Muscle layer of colon (tissue), 2 donors: Measurements from ENCODE around the gene ARHGAP12.
A peak's percentile ranks its signal among the peaks of the same experiment; 100 is the strongest.

Experiments
- H3K27ac ChIP-seq: one replicate; pipeline ENCODE4 v1.7.0; 2013; ENCODE audit warnings: low read depth, mild to moderate bottlenecking, low read length, moderate library complexity
- H3K27me3 ChIP-seq, 2 donors: one replicate each; pipeline ENCODE4 v1.7.0; 2013; ENCODE audit warnings: low read length in 2 of 2, mild to moderate bottlenecking in 2 of 2; ENCODE audit not compliant: insufficient read depth in 2 of 2, control insufficient read depth in 1 of 2
- H3K36me3 ChIP-seq: one replicate; pipeline ENCODE4 v1.7.0; 2013; ENCODE audit warnings: mild to moderate bottlenecking, low read length; ENCODE audit not compliant: insufficient read depth
- H3K4me1 ChIP-seq: one replicate; pipeline ENCODE4 v1.7.0; 2013; ENCODE audit warnings: mild to moderate bottlenecking, low read length; ENCODE audit not compliant: insufficient read depth
- H3K4me3 ChIP-seq, 2 donors: one replicate each; pipeline ENCODE4 v1.7.0; 2013; ENCODE audit warnings: low read length in 2 of 2, low read depth in 1 of 2, mild to moderate bottlenecking in 1 of 2, moderate library complexity in 1 of 2
- H3K9ac ChIP-seq: one replicate; pipeline ENCODE4 v1.7.0; 2013; ENCODE audit warnings: low read length
- H3K9me3 ChIP-seq: one replicate; pipeline ENCODE4 v1.7.0; 2013; ENCODE audit warnings: mild to moderate bottlenecking, low read length
- donor health status: abdominal sarcoma.
- donor health status: Adenocarcinoma of cecum.

The ARHGAP12 gene

DNA sequence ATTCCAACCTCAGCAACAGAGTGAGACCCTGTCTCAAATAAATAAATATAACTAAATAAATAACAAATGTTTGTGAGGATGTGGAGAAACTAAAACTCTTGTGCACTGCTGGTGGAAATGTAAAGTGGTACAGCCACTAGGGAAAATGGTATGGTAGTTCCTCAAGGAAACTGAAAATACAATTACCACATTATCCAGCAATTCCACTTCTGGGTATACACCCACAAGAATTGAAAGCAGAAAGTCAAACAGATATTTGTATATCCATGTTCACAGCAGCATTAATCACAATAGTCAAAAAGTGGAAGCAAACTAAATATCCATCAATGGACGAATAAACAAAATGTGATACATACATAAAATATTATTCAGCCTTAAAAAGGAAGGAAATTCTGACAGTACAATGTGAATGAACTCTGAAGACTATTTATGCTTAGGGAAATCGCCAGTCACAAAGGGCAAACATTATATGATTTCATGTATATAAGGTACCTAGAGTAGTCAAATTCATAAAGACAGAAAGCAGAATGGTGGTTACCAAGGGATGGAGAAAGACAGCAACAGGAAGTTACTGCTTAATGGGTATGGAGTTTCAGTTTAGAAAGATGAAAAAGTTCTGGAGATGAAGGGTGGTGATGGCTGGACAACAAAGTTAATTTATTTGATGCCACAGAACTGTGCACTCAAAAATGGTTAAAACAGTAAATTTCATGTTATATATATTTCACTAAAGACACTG lies 9.8 kb downstream of the ARHGAP12 start:
- Histone ChIP-seq H3K36me3 (no peaks in the 10 kb centered on the region), H3K27ac (no peak overlapping the region), H3K9me3 (no peaks in the 10 kb centered on the region), H3K4me3 (no peak overlapping the region), H3K4me1 (peaks cover under 1% of the 10 kb centered on the region), H3K27me3 (no peaks in the 10 kb centered on the region), H3K9ac (no peak overlapping the region)

- no peaks in the 10 kb centered on the region for H3K27me3 ChIP-seq
- no peak overlapping the region for H3K9ac ChIP-seq
- H3K4me3 ChIP-seq, result no peak overlapping the region
- H3K27ac ChIP-seq, result no peak overlapping the region
- H3K4me1 ChIP-seq, result peaks cover 16% of the 10 kb centered on the region
- H3K36me3 ChIP-seq, result no peaks in the 10 kb centered on the region
- no peaks in the 10 kb centered on the region for H3K9me3 ChIP-seq
Measured at GRCh38 chr10:31914370-31914769, 14.3 kb downstream of the ARHGAP12 start.

DNA sequence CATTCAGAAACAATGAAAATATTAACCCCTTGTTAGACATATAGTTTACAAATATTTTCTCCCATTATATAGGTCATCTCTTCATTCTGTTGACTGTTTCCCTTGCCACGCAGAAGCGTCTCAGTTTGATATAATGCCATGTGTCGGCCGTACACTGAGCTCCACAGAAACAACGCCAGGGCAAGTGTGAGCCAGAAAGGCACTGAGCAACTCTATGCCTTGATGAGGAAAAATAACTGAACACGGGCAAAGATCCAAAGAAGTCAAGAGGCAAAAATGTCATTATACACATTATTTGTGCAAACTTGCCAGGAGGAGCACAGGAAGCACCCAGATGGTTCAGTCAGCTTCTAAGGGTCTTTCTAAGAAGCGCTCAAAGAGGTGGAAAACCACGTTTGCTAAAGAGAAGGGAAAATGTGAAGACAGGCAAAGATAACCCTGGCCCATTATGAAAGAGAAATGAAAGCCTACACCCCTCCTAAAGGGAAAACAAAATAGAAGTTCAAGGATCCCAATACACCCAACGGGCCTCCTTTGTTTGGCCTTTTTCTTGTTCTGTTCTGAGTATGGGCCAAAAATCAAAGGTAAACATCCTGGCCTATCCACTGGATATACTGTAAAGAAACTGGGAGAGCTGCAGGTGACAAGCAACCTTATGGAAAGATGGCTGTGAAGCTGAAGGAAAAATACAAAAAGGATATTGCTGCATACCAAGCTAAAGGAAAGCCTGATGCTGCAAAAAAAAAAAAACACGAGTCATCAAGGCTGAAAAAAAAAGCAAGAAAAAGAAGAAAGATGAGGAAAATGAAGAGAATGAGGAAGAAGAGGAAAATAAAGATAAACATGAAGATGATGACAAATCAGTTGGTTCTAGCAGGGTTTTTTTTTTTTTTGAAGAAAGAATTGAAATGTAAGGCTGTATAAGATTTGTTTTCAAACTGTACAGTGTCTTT lies 15.5 kb downstream of the ARHGAP12 start:
- no peak overlapping the region for H3K9ac ChIP-seq
- no peaks in the 10 kb centered on the region for H3K27me3 ChIP-seq
- peaks cover 16% of the 10 kb centered on the region for H3K4me1 ChIP-seq
- no peaks in the 10 kb centered on the region for H3K9me3 ChIP-seq
- no peak overlapping the region for H3K27ac ChIP-seq
- H3K36me3 ChIP-seq, result peaks cover 5% of the 10 kb centered on the region
- H3K4me3 ChIP-seq, result peak overlapping the region in 1 of 2 donors; percentile 39

GRCh38 chr10:31912289-31912688 lies 16.3 kb downstream of the ARHGAP12 start:
- H3K9me3 ChIP-seq, result no peaks in the 10 kb centered on the region
- H3K9ac ChIP-seq, result no peak overlapping the region
- H3K27me3 ChIP-seq, result no peaks in the 10 kb centered on the region
- H3K4me3 ChIP-seq, result no peak overlapping the region
- H3K27ac ChIP-seq, result no peak overlapping the region
- H3K36me3 ChIP-seq, result peaks cover 5% of the 10 kb centered on the region
- H3K4me1 ChIP-seq, result peaks cover 16% of the 10 kb centered on the region

DNA sequence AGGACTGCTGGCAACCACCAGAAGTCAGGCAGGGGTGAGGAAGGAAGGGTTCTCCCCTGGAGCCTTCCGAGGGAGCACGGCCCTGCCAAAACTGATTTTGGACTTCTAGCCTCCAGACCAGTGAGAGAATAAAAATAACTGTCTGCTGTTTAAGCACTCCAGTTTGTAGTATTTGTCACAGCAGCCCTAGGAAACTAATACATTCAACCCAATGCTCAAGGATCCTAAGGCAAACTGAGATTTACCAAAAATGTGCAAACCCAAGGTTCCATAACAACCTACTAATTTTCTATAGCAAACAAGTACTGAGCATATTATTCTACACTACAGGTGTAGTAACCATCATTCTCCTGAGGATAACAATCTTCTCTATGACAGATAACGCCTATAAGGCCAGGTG lies 18.6 kb downstream of the ARHGAP12 start:
- H3K4me3 ChIP-seq, result no peak overlapping the region
- no peak overlapping the region for H3K27ac ChIP-seq
- H3K36me3 ChIP-seq, result peaks cover 10% of the 10 kb centered on the region
- H3K4me1 ChIP-seq, result peaks cover 28% of the 10 kb centered on the region
- no peak overlapping the region for H3K9ac ChIP-seq
- H3K9me3 ChIP-seq, result no peaks in the 10 kb centered on the region
- H3K27me3 ChIP-seq, result no peaks in the 10 kb centered on the region

DNA sequence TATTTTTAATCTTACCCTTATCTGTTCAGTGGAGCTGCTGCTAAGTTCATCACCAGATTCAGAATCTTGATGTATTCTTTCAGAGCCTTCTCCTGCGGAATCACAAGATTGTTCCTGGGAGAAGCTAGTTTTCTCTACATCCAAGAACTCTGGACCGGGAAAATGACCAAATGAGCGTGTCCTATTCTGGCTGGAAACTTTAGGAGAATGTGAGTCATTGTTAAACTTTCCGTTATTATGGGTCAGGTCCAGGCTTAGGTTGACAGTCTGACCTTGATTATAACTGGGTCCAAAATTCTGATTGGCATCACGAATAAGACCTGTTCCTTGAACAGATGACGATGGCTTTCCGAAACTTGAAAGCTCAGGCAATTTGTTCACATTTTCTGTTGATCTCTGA lies 20.5 kb downstream of the ARHGAP12 start:
- peaks cover 27% of the 10 kb centered on the region for H3K4me1 ChIP-seq
- no peaks in the 10 kb centered on the region for H3K27me3 ChIP-seq
- H3K4me3 ChIP-seq, result no peak overlapping the region
- H3K27ac ChIP-seq, result no peak overlapping the region
- no peak overlapping the region for H3K9ac ChIP-seq
- H3K9me3 ChIP-seq, result no peaks in the 10 kb centered on the region
- peaks cover 10% of the 10 kb centered on the region for H3K36me3 ChIP-seq

DNA sequence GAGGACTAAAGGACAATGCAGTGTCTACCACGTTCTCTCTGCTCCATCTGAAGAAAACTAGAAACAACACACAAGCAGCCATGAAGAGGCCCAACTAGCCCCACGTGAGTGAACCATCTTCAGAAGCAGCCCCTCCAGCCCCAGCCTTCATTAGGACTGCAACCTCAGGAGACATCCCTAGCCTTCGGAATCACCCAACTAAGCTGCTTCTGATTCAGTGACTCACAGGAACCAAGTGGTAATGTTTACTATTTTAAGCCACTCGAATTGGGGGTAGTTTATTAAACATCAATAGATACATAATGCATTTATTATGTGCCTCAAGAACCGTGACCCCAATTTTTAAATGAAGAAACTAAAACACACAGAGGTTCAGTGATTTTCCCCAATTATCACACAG lies 22.6 kb downstream of the ARHGAP12 start:
- H3K36me3 ChIP-seq, result peaks cover 10% of the 10 kb centered on the region
- H3K27me3 ChIP-seq, result no peaks in the 10 kb centered on the region
- no peak overlapping the region for H3K9ac ChIP-seq
- no peak overlapping the region for H3K27ac ChIP-seq
- H3K4me3 ChIP-seq, result no peak overlapping the region
- H3K9me3 ChIP-seq, result no peaks in the 10 kb centered on the region
- peaks cover 18% of the 10 kb centered on the region for H3K4me1 ChIP-seq

GRCh38 chr10:31905586-31905985 lies 23.0 kb downstream of the ARHGAP12 start:
- H3K9me3 ChIP-seq, result no peaks in the 10 kb centered on the region
- no peaks in the 10 kb centered on the region for H3K27me3 ChIP-seq
- no peak overlapping the region for H3K27ac ChIP-seq
- H3K36me3 ChIP-seq, result peaks cover 10% of the 10 kb centered on the region
- H3K4me1 ChIP-seq, result peaks cover 18% of the 10 kb centered on the region
- H3K4me3 ChIP-seq, result no peak overlapping the region
- no peak overlapping the region for H3K9ac ChIP-seq

DNA sequence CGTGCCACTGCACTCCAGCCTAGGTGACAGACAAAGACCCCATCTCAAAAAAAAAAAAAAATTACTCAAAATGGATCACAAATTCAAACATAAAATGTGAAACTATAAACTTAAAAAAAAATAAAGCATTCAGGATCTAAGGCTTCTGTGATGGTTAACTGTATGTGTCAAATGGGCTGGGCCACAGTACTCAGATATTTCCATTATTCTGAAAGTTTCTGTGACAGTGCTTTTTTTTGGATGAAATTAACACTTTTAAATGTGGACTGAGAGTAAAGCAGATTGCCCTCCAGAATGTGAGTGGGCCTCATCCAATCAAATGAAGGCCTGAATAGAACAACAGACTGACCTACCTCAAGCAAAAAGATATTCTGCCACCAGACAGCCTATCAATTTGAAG lies 26.0 kb downstream of the ARHGAP12 start:
- H3K36me3 ChIP-seq, result peaks cover 5% of the 10 kb centered on the region
- H3K9ac ChIP-seq, result no peak overlapping the region
- no peaks in the 10 kb centered on the region for H3K27me3 ChIP-seq
- H3K9me3 ChIP-seq, result no peaks in the 10 kb centered on the region
- H3K27ac ChIP-seq, result no peak overlapping the region
- no peak overlapping the region for H3K4me3 ChIP-seq
- H3K4me1 ChIP-seq, result peaks cover 21% of the 10 kb centered on the region

DNA sequence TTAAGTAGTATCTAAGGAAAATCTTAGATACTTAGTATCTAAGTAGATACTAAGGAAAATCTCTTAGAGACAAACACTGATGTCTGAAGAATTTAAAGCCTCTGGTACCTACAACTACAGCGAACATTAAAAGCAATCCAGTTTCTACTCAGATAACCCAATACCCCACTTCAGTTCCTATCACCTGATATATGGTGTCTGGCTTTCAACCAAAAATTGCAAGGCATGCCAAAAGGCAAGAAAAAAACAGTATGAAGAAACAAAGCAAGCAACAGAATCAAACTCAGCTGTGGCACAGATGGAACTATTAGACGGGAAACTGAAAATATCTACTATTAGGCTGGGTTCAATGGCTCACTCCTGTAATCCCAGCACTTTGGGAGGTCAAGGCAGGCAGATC lies 31.1 kb downstream of the ARHGAP12 start:
- Histone ChIP-seq H3K9me3 (no peaks in the 10 kb centered on the region), H3K4me3 (no peak overlapping the region), H3K36me3 (no peaks in the 10 kb centered on the region), H3K27me3 (no peaks in the 10 kb centered on the region), H3K27ac (no peak overlapping the region), H3K4me1 (peaks cover 17% of the 10 kb centered on the region), H3K9ac (no peak overlapping the region)

- Histone ChIP-seq H3K4me3 (no peak overlapping the region), H3K27ac (no peak overlapping the region), H3K9me3 (no peaks in the 10 kb centered on the region), H3K27me3 (no peaks in the 10 kb centered on the region), H3K4me1 (peaks cover 17% of the 10 kb centered on the region), H3K9ac (no peak overlapping the region), H3K36me3 (no peaks in the 10 kb centered on the region)
Measured at GRCh38 chr10:31896968-31897384, 31.7 kb downstream of the ARHGAP12 start.
